SIG-M5 treated with dmso at 0.1 percent for 504 hours (cell line): ENCODE measurements around the gene FBLN2.
"Not testable (repeated sequence)": the region's sequence is repeated elsewhere in the genome, so short reads cannot be mapped to it uniquely, and the experiment has no call there.

Experiments
- DNase-seq: peaks from one replicate; lab custom pipeline; 2025; ENCODE audit not compliant: unreplicated experiment; lab: John Stamatoyannopoulos, UW

Gene FBLN2

GRCh38 chr3:13548696-13549622 is at the start of gene FBLN2:
FBLN2 (plus strand) TSS chr3:13549125; CDS start chr3:13570356, 21,231 bp downstream.
- DNase-seq: no peak

GRCh38 chr3:13499246-13499645 is 49.7 kb upstream of the FBLN2 start:
- not testable (repeated sequence) for DNase-seq

- DNase-seq: no peak
These were observed 48.6 kb upstream of the FBLN2 start for GRCh38 chr3:13500133-13500885.

GRCh38 chr3:13501056-13501455 is 47.9 kb upstream of the FBLN2 start:
- DNase-seq: no peak

- DNase-seq: no peak
These were observed 47.4 kb upstream of the FBLN2 start for GRCh38 chr3:13501521-13501920.

GRCh38 chr3:13501958-13502790 is 46.8 kb upstream of the FBLN2 start:
- DNase-seq: no peak

GRCh38 chr3:13502791-13503060 is 46.2 kb upstream of the FBLN2 start:
- DNase-seq: no peak

- DNase-seq: no peak
These were observed 44.6 kb upstream of the FBLN2 start for GRCh38 chr3:13504161-13504831.

GRCh38 chr3:13505147-13506130 is 43.5 kb upstream of the FBLN2 start:
- DNase-seq: no peak

GRCh38 chr3:13506239-13506638 is 42.7 kb upstream of the FBLN2 start:
- no peak for DNase-seq

GRCh38 chr3:13506680-13507079 is 42.2 kb upstream of the FBLN2 start:
- no peak for DNase-seq

- no peak for DNase-seq
These were observed 41.7 kb upstream of the FBLN2 start for GRCh38 chr3:13507247-13507569.

- DNase-seq: no peak
These were observed 41.2 kb upstream of the FBLN2 start for GRCh38 chr3:13507570-13508339.

GRCh38 chr3:13508496-13508895 is 40.4 kb upstream of the FBLN2 start:
- DNase-seq: no peak

- no peak for DNase-seq
These were observed 39.7 kb upstream of the FBLN2 start for GRCh38 chr3:13509059-13509815.

GRCh38 chr3:13509816-13510192 is 39.1 kb upstream of the FBLN2 start:
- DNase-seq: no peak

- no peak for DNase-seq
These were observed 36.5 kb upstream of the FBLN2 start for GRCh38 chr3:13512451-13512850.
